Ascending aorta (tissue), 2 donors: ENCODE measurements around the gene CRYGD. TPM values are rescaled to one million over a fixed set of nuclear protein-coding genes. Genes with fewer than 3 reads are reported as not detected.

Source experiments
- DNase-seq, 2 donors: peaks; one replicate each; pipeline ENCODE4 v3.0.0-alpha.2; 2019; ENCODE audit warnings: low spot score in 2 of 2
- H3K27ac ChIP-seq, 2 donors: fragments of 200-600 bp; sonication (generic); one replicate each; pipeline ENCODE4 v1.5.1; 2016 to 2017; ENCODE audit warnings: mild to moderate bottlenecking in 1 of 2
- H3K27me3 ChIP-seq: fragments of 200-600 bp; sonication (generic); one replicate; pipeline ENCODE4 v1.5.1; 2017
- H3K36me3 ChIP-seq, 2 donors: fragments of 200-600 bp; sonication (generic); one replicate each; pipeline ENCODE4 v1.5.1; 2016
- H3K4me1 ChIP-seq, 2 donors: fragments of 200-600 bp; sonication (generic); one replicate each; pipeline ENCODE4 v1.5.1; 2016 to 2017; ENCODE audit warnings: mild to moderate bottlenecking in 1 of 2
- H3K4me3 ChIP-seq, 2 donors: fragments of 200-600 bp; sonication (generic); one replicate each; pipeline ENCODE4 v1.5.1; 2016 to 2017; ENCODE audit warnings: mild to moderate bottlenecking in 1 of 2
- H3K9me3 ChIP-seq, 2 donors: fragments of 200-600 bp; sonication (generic); one replicate each; pipeline ENCODE4 v1.5.1; 2016
- CTCF ChIP-seq, 3 experiments: fragments of 200-600 bp in 2 of 3; fragments of 450-650 bp in 1 of 3; sonication (generic) in 2 of 3; IDR thresholded peaks; one replicate each; pipeline ENCODE4 v1.5.1; 2016 to 2019; ENCODE audit warnings: antibody characterized with exemption in 3 of 3, mild to moderate bottlenecking in 1 of 3, moderate library complexity in 1 of 3
- intact Hi-C: fragments of 100-400 bp; cut with DNase I; formaldehyde crosslinking; loops from one replicate; pipeline ENCODE4 v1.15.1; 2023
- total RNA-seq: library from RNA; depleted of rRNA; stranded (reverse); fragments of >200 nt; gene quantifications from one replicate; pipeline ENCODE4 v1.1.0, GENCODE V29; 2016

CRYGD gene
- total RNA-seq, 1 donor from 2014 or later = not detected

GRCh38 chr2:208150956-208151355 lies 26.6 kb upstream of the CRYGD start:
- Histone ChIP-seq H3K27me3 (no peaks in the 10 kb centered on the region), H3K4me1 (no peaks in the 10 kb centered on the region), H3K9me3 (no peaks in the 10 kb centered on the region), H3K36me3 (no peaks in the 10 kb centered on the region), H3K4me3 (no peak overlapping the region), H3K27ac (no peak overlapping the region)
- TF ChIP-seq CTCF (IDR thresholded peaks at IDR 0.05) = no peak
- no peak for DNase-seq
- intact Hi-C loops = no loop called here

GRCh38 chr2:208150094-208150493 lies 25.8 kb upstream of the CRYGD start:
- Histone ChIP-seq H3K27me3 (no peaks in the 10 kb centered on the region), H3K36me3 (no peaks in the 10 kb centered on the region), H3K4me1 (no peaks in the 10 kb centered on the region), H3K27ac (no peak overlapping the region), H3K4me3 (no peak overlapping the region), H3K9me3 (no peaks in the 10 kb centered on the region)
- no peak for DNase-seq
- intact Hi-C loops = no loop called here
- TF ChIP-seq CTCF (IDR thresholded peaks at IDR 0.05) = no peak

- H3K4me3 ChIP-seq = no peak overlapping the region
- H3K9me3 ChIP-seq = no peaks in the 10 kb centered on the region
- no peak overlapping the region for H3K27ac ChIP-seq
- no peaks in the 10 kb centered on the region for H3K27me3 ChIP-seq
- H3K4me1 ChIP-seq = no peaks in the 10 kb centered on the region
- H3K36me3 ChIP-seq = no peaks in the 10 kb centered on the region
- no peak for DNase-seq
- TF ChIP-seq CTCF (IDR thresholded peaks at IDR 0.05) = no peak
- intact Hi-C loops = no loop called here
Measured at GRCh38 chr2:208148803-208149202, 24.5 kb upstream of the CRYGD start.

GRCh38 chr2:208147759-208148158 lies 23.4 kb upstream of the CRYGD start:
- DNase-seq = no peak
- Histone ChIP-seq H3K9me3 (no peaks in the 10 kb centered on the region), H3K36me3 (no peaks in the 10 kb centered on the region), H3K4me3 (no peak overlapping the region), H3K27ac (no peak overlapping the region), H3K27me3 (no peaks in the 10 kb centered on the region), H3K4me1 (no peaks in the 10 kb centered on the region)
- intact Hi-C loops = no loop called here
- TF ChIP-seq CTCF (IDR thresholded peaks at IDR 0.05) = no peak

- DNase-seq = no peak
- H3K4me1 ChIP-seq = no peaks in the 10 kb centered on the region
- intact Hi-C loops = no loop called here
- H3K9me3 ChIP-seq = no peaks in the 10 kb centered on the region
- H3K36me3 ChIP-seq = no peaks in the 10 kb centered on the region
- no peak overlapping the region for H3K4me3 ChIP-seq
- H3K27ac ChIP-seq = no peak overlapping the region
- TF ChIP-seq CTCF (IDR thresholded peaks at IDR 0.05) = no peak
- no peaks in the 10 kb centered on the region for H3K27me3 ChIP-seq
Measured at GRCh38 chr2:208147008-208147407, 22.7 kb upstream of the CRYGD start.

- no peaks in the 10 kb centered on the region for H3K4me1 ChIP-seq
- TF ChIP-seq CTCF (IDR thresholded peaks at IDR 0.05) = no peak
- DNase-seq = no peak
- H3K27me3 ChIP-seq = no peaks in the 10 kb centered on the region
- no peaks in the 10 kb centered on the region for H3K9me3 ChIP-seq
- no peak within 1 kb of the TSS for H3K4me3 ChIP-seq
- H3K36me3 ChIP-seq = no peaks in the 10 kb centered on the region
- H3K27ac ChIP-seq = no peak within 1 kb of the TSS
- intact Hi-C loops = no loop called here
Measured at GRCh38 chr2:208146006-208146405, 21.7 kb upstream of the CRYGD start, which contains the start of gene CRYGB. TSS of gene CRYGB (minus strand) at chr2:208146158. CDS start at chr2:208146120, 38 bp downstream.
